22Rv1 (cell line): ENCODE results near the gene ATP13A2.

ENCODE experiments used
- H3K27ac ChIP-seq: fragments of 450-650 bp; 2 replicates; pipeline ENCODE4 v1.5.1; 2017
- ZFX ChIP-seq: fragments of 450-650 bp; IDR thresholded peaks from 2 replicates; pipeline ENCODE4 v1.6.1; 2017; ENCODE audit warnings: antibody characterized with exemption, borderline replicate concordance
- TF ChIP-seq, protein P1 (sequence below): fragments of 450-650 bp; IDR thresholded peaks from 2 replicates; pipeline ENCODE4 v1.5.1; 2017; ENCODE audit warnings: mild to moderate bottlenecking

Gene ATP13A2

DNA sequence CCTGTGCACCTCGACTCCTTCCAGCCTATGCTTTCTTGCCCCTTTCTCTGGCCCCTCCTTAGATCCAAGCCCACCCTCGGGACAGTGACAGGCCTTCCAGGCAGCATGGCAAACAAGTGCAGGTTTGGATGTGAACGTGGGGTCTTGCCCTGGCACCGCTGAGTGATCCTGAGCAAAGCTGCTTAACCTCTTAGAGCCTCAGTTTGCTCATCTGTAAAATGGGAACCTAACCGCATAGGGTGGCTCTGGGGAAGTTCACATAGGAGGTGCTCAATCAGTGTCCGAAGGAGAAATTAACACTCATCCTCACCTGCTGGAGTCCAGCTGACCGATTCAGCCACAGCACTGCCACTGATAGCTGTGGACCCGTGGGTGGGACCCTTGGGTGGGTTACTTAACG is 38.5 kb downstream of the ATP13A2 start:
- no peak overlapping the region for H3K27ac ChIP-seq
- TF ChIP-seq, protein P1, sequence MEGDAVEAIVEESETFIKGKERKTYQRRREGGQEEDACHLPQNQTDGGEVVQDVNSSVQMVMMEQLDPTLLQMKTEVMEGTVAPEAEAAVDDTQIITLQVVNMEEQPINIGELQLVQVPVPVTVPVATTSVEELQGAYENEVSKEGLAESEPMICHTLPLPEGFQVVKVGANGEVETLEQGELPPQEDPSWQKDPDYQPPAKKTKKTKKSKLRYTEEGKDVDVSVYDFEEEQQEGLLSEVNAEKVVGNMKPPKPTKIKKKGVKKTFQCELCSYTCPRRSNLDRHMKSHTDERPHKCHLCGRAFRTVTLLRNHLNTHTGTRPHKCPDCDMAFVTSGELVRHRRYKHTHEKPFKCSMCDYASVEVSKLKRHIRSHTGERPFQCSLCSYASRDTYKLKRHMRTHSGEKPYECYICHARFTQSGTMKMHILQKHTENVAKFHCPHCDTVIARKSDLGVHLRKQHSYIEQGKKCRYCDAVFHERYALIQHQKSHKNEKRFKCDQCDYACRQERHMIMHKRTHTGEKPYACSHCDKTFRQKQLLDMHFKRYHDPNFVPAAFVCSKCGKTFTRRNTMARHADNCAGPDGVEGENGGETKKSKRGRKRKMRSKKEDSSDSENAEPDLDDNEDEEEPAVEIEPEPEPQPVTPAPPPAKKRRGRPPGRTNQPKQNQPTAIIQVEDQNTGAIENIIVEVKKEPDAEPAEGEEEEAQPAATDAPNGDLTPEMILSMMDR, result no peak
- no peak for TF ChIP-seq ZFX

DNA sequence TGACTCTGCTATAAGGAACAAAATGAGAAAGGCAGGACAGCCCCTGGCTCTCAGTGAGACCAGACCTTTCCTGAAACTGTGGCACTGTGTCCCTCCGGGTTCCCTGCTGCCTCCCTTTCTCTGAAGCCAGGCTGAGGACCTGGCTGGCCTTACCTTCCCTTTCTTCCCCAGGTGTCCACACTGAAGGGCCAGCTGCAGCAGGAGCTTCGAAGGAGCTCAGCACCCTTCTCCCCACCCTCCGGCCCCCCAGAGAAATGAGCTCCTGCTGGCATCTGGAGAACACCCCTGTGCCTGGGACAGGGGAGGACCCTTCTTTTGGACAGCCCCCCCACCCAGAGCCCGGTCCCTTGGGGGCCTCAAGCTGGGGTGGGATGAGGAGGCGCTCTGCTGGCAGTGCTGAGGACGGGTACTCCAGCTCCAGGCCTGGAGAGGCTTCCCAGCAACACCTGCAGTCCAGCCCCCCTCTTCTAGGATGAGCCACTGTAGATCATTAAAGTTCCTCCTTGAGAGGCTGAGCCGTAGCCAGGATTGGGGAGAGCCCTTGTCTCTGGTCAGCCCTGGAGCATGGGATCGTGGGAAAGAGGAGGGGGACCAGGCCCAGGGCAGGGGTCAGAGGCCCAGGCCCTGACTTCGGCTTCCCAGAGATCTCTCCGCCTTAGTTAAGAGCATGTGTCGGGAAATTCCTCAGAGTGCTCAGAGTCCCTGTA is 39.4 kb downstream of the ATP13A2 start:
- TF ChIP-seq, protein P1, result no peak
- TF ChIP-seq ZFX, result no peak
- no peak overlapping the region for H3K27ac ChIP-seq

DNA sequence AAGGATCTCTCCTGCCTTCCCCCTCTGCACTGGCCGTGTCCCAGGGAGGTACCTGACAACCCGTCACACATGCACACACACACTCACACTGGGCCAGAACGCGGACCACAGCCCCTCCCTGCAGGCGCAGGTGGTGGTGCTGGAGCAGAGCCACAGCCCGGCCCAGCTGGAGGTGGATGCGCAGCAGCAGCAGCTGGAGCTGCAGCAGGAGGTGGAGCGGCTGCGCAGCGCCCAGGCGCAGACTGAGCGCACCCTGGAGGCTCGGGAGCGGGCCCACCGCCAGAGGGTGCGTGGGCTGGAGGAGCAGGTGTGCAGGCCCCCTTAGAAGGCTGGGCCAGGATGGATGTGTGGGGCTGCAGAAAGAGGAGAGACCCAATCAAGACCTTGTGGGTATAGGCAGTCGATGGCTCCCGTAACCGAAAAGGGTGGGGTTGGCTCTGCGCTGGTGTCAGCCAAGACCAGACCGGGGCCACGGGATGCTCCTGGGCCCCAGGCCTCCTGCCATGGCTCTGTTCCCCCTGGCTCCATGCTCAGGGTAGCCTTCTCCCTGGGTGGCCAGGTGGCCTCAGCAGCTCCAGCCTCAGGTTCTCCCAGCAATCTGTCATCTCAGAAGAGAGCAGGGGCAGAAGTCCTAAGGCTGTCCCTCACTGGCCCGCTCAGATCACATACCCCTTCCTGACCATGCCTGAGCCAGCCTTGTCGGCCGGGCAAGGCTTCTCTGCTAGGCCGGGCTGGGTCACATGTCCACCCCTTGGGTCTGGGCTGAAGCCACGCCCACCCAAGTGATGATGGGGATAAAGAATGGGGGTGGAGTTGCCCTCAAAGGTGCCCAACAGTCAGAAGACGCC is 40.2 kb downstream of the ATP13A2 start:
- no peak overlapping the region for H3K27ac ChIP-seq
- TF ChIP-seq ZFX, result no peak
- TF ChIP-seq, protein P1, result no peak

DNA sequence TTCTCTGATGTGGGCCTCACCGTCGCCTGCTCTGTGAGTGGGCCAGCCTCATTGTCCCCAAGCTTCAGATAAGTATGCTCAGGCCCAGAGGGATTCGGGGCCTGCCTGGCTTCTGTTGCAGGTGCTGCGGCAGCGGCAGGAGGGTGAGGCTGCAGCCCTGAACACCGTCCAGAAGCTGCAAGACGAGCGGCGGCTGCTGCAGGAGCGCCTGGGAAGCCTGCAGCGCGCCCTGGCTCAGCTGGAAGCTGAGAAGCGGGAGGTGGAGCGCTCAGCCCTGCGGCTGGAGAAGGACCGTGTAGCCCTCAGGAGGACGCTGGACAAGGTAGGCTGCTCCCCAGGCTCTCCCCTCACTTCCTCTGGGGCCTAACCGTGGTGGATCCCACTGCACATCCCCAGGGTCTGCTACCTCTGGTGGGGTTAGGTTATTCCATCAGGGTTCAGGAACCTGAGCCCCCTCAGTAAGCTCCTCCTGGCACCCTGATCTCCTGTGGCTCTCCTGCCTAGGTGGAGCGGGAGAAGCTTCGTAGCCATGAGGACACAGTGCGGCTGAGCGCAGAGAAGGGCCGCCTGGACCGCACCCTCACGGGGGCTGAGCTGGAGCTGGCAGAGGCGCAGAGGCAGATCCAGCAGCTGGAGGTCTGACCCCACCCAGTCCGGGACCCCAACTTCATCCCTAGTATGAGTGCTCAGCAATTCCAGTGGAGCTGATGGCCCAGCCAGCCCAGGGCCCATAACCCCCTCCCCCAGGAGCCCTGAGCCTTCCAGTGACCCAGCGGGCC is 41.4 kb downstream of the ATP13A2 start:
- TF ChIP-seq ZFX, result no peak
- TF ChIP-seq, protein P1, result no peak
- H3K27ac ChIP-seq, result no peak overlapping the region

DNA sequence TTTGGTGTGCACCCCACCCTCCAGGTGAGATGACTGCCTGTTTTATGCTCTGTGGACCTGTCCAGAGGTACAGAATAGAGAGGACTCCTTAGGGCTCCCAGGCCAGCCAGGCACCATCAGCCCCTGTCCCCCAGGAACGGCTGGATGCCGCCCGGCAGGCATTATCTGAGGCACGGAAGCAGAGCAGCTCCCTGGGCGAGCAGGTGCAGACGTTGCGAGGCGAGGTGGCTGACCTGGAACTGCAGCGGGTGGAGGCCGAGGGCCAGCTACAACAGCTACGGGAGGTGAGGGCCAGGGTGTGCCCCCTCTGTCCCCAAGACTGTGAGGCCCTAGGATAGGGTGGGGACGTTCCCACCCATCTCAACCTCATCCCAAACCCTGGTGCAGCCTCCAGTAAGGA is 42.1 kb downstream of the ATP13A2 start:
- H3K27ac ChIP-seq, result no peak overlapping the region
- TF ChIP-seq ZFX, result no peak
- TF ChIP-seq, protein P1, result no peak

DNA sequence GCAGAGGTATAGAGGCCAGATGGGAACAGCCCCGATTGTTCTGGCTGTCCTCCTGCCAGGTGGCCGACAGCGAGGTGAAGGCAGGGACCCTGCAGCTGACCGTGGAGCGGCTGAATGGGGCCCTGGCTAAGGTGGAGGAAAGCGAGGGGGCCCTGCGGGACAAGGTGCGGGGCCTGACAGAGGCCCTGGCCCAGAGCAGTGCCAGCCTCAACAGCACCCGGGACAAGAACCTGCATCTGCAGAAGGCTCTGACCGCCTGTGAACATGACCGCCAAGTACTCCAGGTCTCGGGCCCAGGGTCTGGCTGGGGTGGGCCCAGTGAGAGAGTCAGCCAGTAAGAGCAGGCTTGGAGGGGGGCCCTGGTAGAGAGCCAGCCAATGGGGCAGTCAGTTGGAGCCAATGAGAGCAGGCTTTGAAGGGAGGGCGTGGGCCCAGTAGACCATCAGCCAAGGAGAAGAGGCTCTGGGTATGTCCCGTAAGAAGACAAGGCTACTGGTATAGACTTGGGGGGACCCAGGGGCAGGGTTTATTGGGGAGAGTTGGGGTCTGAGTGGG is 42.6 kb downstream of the ATP13A2 start:
- TF ChIP-seq, protein P1, result no peak
- no peak overlapping the region for H3K27ac ChIP-seq
